COLO829 (cell line): ENCODE measurements around the gene TMEM18.
"Not testable (repeated sequence)": the region's sequence is repeated elsewhere in the genome, so short reads cannot be mapped to it uniquely, and the experiment has no call there.

Experiments
- DNase-seq: peaks from one replicate; pipeline ENCODE4 v3.0.0; 2012; ENCODE audit warnings: low spot score

The TMEM18 gene

DNA sequence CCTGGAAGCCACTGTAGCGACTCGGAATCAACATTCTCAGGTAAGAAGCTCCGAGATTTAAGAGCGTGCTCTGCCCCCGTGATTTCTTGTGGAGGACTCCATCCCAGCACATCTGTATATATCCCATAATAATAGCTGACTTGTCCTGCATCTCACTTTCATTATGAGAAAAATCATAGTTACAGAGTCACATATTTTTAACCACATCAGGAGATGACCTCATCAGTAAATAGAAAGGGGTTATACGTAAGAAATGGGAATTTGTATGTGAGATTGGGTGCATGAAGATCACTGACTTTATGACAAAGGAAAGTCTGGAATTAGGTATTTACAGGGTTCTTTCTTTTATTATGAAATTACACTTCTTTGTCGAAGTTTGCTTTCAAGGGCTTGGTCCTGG lies 16.4 kb upstream of the TMEM18 start:
- DNase-seq = no peak

DNA sequence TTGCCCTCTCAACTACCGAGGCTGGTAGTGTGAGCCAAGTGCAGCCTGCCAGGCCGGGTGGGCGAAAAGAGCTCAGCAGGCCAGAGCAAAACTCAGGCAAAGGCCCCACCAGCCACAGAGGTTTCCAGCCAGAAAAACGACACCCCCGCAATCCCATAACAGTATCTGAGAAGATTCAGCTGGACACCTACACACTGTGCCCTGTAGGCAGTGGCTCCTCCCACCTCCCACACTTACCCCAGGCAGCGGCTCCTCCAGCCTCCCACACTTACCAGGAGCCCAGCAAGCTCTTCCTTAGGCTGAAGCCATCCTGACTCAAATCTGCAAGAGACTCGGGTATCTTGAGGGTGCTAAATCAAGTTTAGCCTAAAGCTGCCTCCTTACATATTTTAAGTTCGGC lies 15.6 kb upstream of the TMEM18 start:
- DNase-seq = no peak

DNA sequence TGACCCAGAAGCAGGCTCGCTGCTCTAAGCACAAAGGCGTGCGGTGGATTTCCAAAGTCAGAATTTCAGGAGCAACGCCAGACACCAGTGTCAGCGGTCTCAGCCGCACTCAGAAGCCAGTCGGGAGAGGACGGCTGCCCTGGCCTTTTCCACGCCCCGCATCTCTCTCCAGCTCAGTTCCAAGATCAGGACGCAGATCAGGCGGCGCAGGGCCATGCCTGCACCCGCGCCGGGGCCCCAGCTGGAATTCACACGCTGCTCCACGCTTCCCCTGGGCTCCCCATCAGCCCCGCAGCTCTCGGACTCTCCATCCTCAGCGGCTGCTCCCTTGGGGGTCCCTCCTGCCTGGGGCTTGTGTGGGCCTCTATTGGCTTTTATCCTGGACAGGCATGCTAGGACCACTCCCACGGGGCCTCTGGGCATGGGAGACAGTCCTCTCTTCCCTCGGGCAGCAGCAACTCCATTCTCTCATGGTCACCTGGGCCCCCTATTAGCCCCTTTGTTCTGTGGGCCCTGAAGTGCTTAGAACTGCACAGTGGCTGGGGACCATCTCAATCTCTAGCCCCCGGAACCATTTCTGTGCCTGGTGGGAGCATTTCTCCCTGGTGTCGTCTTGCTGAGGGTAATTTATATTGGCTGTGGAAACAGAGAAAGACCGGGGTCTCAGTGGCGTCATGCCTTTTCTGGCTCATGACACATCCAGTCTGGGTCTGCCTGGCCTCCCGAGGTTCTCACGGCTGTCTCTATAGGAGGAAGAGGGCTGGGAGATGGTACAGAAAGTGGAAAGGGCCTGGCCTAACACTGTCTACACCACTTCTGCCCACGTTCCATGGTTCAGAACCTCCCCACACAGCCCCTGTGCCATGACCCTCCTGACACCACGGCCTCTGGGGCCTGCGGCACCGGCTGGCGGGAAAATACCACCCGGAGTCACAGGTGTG lies 14.9 kb upstream of the TMEM18 start:
- no peak for DNase-seq

DNA sequence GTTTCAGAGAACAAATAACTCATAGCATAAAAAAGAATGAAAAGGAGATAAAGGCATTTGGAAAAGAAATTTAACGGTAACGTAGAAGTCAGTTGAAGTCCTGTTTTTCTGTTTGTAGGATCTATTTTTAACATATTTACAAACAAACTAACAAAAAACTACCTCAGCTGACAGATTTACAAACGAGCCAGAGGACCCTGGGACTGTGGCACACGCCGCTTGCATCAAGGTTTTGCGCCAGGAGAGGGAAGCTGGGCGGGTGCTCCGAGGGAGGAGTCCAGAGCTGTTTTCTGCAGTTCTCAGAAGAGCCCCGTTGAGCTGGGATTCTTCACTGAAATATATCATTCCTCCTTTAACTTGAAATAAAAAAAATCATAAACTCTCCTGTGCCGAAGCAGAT lies 13.6 kb upstream of the TMEM18 start:
- DNase-seq = no peak

DNA sequence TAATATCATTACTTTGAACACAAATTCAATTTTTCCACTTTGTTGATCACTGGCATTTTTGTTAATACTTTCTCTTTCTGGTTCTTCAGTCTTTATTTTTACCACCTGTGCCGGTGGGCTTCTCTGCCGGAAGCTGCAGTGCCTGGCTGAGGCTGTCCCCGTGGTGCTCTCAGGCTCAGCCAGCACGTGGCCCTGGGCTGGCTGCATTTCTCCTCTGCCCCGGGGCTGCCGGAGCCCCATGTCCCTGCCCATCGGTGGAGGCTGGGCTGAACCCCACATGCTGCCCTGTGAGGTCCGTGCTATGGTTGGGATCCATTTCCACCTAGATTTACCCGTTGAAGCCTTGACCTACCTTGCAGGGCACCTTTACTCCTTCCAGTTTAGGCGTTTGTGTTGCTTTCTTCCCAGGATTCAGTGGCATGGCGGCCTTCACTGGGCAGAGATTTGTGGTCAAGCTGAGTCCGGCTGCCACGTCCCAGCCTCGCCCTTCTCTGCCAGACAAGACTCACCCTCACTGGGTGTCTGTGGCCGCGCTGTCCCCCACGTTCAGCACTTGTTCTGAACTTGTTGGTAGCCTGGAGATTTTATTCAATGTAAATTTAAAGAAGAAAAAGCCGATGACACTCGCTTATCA lies 12.8 kb upstream of the TMEM18 start:
- no peak for DNase-seq

DNA sequence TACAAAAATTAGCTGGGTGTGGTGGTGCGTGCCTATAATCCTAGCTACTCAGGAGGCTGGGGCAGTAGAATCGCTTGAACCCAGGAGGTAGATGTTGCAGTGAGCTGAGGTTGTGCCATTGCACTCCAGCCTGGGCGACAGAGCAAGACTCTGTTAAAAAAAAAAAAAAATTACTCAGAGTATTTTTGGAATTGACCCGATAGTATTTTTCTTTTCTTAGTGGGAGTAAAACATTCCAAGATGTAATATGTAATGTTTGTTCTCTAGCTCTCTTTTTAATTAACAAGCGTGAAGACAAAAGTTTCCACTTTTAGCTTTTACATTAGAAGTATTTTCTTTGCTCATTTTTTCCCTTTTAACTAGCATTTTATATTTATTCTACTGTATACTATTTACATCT lies 12.0 kb upstream of the TMEM18 start:
- DNase-seq = no peak

DNA sequence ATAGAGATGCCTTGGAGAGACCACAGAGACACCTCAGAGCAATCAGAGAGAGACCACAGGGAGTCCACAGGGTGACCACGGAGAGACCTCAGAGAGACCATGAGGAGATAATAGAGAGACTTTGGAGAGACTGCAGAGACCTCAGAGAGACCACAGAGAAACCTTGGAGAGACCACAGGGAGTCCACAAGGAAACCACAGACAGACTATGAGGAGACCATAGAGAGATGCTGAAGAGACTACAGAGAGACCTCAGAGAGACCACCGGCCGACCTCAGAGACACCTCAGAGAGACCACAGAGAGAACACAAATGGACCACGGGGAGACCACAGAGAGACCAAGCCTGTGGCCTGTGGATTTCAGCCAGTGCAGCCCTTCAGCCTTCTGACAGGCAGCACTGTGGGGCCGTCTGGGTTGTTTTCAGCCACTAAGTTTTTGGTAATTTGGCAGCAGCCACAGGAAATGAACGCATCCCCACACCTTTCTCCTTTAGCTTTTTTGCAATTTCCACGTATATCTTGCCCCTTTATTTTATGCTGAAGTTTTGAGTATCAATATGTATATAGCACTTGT lies 11.4 kb upstream of the TMEM18 start:
- no peak for DNase-seq

DNA sequence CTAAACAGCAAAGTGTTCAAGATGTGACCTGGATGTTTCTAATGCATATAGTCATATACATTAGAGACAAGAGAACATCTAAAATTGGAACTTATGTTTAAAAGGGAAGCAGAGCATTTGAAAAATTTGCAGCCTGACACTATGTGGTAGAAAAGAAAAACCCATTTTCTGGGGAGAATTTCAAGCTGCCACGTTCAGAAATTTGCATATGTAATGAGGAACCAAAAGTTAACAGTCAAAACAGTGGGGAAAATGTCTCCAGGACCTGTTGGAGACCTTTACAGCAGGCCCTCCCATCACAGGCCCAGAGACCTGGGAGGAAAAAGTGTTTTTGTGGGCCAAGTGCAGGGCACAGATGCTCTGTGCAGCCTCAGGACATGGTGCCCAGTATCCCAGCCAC lies 8.2 kb upstream of the TMEM18 start:
- no peak for DNase-seq

DNA sequence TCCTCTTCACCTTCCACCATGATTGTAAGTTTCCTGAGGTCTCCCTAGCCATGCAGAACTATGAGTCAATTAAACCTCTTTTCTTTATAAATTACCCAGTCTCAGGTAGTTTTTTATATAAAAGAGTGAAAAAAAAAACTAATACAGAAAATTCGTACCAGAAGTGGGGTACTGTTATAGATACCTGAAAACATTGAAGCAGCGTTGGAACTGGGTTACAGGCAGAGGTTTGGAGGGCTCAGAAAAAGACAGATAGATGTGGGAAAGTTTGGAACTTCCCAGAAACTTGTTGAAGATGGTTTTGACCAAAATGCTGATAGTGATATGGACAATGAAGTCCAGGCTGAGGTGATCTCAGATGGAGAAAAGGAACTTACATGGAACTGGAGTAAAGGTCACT lies 7.7 kb upstream of the TMEM18 start:
- not testable (repeated sequence) for DNase-seq

DNA sequence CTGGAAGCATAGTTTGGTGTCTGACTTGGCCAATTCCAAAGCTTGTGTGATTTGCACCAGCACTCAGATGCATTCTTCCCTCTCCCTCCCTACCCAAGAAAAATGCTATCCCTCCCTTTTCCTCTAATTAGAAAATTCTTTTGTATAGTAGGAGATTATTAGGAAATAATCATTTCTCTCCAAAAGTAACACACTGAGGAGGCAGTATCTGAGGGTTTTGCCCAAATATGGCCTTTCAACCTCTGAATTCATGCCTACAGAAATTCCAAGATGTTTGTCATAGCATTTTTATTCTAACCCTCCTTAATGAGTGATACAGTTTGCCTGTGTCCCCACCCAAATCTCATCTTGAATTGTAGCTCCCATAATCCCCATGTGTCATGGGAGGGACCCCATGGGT lies 5.0 kb upstream of the TMEM18 start:
- DNase-seq = no peak

DNA sequence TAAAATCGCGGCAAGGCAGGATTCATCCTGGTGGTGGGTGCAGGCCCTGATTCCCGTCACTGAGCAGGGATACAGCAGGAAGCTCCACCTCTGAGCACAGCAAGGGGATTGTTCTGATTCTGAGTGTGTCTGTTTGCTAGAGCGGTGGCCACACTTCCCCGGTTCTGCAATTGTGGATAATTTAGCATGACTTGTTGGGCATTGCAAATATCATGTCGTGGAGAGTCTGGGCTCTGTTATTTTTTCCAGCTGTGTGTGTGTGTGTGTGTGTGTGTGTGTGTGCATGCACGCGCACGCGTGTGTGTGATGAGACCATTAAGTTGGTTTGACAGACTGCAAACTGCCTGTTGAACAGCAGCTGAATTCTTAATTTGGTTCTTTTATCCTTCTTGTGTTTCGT lies 4.1 kb upstream of the TMEM18 start:
- no peak for DNase-seq

DNA sequence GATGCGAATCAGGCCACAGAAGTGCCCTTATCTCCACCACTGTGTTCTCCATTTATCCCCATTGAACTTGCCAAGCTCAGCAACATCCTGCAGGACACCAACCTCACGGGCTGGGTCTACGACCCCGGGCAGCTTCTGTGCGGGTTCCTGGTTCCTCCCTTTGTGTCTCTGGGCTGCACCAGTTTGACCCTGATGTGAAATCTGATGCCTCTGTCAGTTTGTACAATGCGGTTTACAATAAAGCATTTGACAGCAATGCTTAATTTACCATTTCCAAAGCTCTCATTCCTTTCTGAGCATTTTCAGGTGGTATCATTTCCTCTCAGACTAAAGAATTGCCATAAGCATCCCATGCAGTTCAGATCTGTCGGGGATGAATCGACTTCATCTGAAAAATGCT lies 3.3 kb upstream of the TMEM18 start:
- no peak for DNase-seq

DNA sequence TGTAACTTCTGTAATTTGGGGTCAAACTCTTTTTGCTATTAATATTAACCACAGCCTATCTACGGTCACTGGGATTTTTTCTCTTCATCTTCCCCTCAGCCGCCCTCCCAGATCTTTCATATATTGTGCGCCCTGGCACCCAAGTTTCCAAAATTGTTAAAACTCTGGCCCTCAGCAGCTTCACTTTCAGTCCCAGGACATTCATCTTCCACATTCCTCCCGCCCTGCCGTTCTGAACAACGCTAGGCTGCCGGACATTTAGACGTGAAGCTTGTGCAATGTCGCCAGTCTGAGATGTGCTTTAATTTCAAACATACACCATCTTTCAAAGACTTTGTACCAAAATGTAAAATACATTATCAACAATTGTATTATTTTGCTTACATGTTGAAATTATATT lies 1.8 kb upstream of the TMEM18 start:
- DNase-seq = no peak

DNA sequence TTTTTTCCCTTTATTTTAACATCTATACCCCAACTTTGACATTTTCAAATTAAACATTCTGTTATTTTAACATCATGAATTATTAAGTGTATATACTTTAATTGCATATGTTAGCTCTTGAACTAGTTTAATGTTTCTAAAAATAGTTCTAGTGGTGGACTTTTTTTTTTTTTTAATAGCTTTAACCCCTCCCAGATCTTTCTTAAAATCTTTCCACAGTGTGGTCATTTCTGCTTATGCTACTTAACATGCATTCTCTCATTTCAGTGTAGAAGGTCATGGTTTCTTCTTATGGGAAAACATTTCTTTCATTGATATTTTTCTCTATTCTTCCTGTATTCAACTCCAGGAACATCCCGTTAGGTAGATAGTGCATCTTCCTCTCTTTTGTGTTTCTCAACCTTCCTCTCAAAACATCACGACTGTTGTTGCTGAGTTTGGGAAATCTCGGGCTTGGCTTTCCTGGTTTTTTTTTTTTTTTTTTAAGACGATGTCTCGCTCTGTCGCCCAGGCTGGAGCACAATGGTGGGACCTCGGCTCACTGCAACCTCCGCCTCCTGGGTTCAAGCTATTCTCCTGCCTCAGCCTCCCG lies 849 bp upstream of the TMEM18 start:
- no peak for DNase-seq

DNA sequence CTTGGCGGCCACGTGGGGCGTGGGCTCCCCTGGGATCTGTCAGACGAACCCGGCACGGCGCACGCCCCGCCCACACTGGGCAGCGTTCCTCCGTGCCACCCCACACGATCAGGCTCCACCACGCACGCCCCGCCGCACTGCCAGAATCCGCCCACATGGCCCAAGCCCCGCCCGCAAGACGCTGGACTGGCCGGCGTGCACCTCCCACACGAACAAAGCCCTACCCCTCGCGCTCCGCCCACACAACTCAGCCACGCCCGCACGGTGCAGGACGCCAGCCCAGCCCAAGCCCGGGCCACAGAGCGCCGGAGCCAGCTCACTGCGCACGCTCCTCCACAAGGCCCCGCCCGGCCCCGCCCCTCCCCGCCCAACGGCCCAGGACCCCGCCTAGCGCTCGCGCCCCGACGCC lies 555 bp downstream of the TMEM18 start:
- DNase-seq = peak; percentile 98

DNA sequence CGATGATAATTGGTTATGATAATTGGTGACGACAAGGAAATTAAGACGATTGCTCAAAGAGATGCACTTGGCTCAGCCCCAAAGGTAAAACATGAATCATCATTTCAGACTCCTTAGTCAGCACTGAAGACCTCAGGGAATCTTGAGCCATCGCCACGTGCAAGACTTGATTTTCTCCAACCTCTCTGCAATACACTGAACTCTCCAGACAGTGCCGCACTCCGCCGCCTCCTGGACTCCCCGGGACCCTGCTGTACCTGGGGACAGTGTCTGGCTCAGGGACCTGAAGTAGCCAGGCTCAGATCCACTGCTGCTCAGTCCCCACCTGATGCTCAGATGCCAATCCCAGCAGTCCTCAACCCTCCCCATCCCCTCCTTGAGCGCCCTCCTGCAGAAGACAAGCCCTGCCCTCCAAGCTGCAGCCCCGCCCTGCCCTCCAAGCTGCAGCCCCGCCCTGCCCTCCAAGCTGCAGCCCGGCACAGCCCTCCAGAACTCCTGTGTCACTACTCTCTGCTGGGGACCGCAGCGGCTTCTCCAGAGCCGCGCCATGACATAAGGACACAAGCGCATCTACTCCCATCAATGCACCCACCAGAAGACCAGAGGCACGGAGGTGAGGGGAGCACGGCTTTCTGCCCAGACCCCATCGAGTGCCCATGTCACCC lies 1.1 kb downstream of the TMEM18 start:
- peak; percentile 39 for DNase-seq

DNA sequence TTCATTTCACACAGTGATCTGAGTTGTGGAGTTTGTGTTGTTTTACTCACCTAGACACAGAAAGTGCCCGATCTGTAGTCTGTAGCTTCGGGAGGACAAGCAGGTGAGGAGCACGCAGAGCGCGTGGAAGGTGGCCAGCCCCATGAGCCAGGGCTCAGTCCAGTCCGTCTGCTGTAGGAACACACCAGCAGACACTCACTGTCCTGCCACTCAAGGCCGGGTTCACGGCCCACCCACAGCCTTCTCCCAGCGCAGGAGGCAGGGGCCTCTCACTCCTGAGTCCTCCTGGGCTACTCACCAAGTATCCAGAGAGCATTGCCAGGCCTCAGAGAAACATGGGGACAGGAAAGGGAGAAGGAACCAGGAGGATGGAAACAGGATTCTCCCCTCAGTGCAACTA lies 1.7 kb downstream of the TMEM18 start:
- no peak for DNase-seq

DNA sequence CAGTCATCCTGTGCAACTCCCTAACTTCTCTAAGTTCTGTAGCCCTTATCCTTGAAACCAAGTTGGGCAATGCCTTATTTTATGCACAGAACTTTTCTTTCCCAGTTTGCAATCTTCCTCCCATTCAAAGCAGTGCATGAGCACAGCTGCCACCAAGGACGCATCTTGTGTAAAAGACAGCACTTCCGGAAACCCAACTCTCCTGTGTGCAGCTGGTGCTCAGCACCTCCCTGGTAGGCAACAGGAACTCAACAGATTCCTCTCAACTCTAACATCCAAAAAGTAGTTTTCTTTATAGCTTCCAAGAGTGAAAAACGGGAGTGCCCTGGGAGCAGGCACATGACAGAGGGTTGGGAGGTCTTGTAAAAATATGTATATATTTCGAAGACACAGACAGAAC lies 2.2 kb downstream of the TMEM18 start:
- DNase-seq = no peak

DNA sequence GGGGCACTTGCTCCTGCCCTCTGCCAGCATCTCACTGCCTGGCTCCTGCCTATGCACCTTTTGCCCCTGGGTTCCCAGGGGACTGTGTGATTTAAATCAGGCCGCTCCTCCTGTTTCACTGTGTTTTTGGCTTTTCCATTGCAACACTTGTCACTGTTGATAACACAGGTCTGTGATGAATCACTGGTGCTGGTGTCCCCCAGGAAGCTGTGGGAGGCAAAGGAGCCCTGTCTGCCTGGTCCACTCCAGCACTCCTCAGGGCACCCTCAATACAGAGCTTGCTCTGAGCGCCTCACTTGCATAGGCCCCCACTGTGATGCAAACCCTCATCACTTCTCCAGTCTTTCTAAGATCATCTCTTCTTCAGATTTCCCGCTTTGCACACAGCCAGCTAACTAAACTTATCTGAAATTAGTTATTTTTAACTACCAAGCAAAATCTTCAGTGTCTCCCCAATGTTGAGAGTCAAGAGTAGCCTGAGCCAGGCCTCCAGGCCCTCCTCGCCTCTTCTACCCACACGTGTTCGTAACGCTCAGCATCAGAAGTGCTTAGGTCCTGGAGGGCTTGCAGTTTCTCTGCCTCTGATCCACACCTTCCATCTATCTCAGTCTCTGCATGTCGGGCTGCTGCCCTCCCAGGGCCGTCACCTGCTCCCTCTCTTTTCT lies 2.8 kb downstream of the TMEM18 start:
- DNase-seq = no peak

DNA sequence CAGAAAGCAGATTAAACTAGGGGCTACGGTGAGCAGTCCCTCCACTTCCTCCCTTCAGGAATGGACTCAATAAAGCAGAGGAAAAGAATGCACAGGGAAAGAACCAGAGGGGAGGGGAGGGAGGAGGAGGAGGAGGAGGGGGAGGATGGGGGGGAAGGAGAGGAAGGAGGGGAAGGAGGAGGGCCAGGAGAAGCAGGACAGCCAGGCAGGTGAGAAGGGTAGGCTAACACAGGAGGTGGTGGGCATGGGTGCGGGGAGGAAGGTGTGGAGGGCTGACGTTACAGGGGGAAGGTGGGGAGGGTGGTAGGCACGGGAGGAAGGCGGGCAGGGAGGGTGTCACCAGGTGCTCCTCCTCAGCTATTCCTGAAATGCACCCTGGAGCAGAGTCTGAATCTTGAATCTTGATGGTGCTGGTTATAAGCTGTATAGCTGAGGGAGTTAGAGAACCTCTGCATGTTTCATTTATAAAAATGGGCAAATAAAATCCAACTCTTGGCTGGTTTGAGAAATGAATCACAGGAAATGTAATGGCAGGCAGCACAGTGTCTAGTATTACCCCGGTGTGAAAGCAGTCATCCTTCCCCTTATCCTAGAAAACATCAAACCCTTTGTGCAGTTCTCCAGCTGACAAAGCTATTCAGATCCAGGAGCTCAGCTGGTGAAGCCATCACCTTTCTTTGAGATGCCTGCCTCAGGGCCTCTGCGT lies 3.4 kb downstream of the TMEM18 start:
- no peak for DNase-seq

DNA sequence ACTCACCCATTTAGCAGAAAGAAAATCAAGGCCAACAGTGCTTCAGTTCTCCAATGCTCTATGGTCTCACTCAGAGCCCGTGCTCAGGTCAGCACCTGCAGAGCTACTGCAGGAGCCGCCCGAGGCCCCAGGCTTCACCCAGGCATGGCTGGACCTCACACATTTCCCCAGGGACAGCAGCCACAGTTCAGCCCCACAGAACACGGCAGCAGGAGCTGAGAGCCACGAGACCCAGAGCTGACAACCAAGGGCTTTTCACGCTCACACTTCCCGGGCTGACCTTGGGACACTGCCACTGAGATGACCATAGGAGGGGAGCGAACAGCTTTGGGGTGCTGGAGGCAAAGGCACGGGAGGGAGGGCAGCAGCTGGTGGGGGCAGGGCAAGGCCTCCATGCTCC lies 4.2 kb downstream of the TMEM18 start:
- no peak for DNase-seq
